ENCODE measurements around the gene TSPAN11. TPM values are rescaled to one million over a fixed set of nuclear protein-coding genes. Genes with fewer than 3 reads are reported as not detected.

TSPAN11 gene
- total and polyA plus RNA-seq, 4 donors = 1.4 to 12.1 (median 3.9) TPM

DNA sequence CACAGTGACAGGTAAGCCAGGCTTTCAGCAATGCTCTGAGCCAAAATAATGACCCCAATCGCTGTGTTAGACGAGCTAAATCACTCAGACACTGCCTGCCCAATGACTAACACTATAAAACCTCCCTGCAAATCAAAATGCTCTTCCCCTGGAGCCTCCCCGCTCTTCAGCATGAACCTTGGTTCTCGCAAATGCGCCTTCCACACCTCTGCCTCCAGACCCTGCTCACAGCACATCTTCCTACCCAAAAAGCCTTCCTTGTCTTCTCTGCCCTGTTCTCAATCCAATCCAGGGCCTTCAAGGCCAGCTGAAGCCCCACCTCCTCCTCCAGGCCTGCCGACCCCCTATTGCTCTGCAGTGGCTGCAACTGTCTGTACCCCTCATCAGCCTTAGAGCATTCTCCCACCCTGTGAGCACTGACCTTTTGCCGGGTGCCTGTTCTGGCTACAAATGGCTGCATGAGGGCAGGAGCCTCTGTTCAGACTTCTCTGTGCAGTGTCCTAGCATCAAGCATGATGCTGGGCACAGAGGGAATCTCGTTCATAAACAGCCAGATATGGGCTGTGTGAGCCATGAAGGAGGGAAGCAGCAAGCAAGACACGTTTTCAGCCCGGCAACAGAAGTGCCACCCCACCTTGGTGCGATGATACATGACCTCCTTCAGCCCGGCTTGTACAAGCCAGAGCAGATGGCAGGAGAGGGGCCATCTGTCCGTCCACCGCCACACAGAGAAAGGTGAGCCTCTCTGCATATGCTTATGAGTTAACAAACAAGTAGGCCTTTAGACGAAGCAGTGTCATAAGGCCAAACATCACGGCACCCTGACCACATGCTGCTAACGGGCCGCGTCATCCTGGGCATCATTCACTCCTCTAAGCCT is 82.7 kb downstream of the TSPAN11 start:
- no peak for DNase-seq
- no peak for ATAC-seq (ENCODE audit: insufficient read depth, low FRiP score)

DNA sequence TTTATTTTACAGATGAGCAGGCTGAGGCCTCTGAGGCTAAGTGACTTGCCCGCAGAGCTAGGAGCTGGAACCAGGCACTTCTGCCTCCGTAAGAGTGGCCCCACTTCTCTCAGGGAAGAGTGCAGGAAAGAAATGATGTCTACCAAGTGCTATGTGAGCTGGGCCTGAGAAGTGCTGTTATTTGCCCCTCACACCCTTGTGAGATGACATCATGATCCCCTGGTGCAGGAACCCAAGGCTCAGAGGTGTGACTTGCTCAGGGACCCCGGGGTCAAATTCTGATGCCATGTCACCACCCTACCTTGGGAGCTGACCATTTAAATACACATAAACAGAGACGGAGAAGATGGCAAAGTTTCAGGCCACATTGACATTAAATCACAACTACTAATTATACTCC is 83.4 kb downstream of the TSPAN11 start:
- WGBS, 2 donors = 88 to 91% methylated on average over 4 of the region's 4 CpGs
- DNase-seq = no peak
- TF ChIP-seq, protein P1, sequence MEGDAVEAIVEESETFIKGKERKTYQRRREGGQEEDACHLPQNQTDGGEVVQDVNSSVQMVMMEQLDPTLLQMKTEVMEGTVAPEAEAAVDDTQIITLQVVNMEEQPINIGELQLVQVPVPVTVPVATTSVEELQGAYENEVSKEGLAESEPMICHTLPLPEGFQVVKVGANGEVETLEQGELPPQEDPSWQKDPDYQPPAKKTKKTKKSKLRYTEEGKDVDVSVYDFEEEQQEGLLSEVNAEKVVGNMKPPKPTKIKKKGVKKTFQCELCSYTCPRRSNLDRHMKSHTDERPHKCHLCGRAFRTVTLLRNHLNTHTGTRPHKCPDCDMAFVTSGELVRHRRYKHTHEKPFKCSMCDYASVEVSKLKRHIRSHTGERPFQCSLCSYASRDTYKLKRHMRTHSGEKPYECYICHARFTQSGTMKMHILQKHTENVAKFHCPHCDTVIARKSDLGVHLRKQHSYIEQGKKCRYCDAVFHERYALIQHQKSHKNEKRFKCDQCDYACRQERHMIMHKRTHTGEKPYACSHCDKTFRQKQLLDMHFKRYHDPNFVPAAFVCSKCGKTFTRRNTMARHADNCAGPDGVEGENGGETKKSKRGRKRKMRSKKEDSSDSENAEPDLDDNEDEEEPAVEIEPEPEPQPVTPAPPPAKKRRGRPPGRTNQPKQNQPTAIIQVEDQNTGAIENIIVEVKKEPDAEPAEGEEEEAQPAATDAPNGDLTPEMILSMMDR (IDR thresholded peaks at IDR 0.05; ENCODE audit: control extremely low read depth, extremely low read depth) = no peak
- H3K4me3 ChIP-seq = no peak overlapping the region
- H3K27me3 ChIP-seq (ENCODE audit: control insufficient read depth in 3 of 3, insufficient read depth in 3 of 3, low read length in 2 of 3) = no peaks in the 10 kb centered on the region
- H3K4me1 ChIP-seq (ENCODE audit: control insufficient read depth in 5 of 5, insufficient read depth in 5 of 5, low read length in 5 of 5) = peaks cover 0 to 7% (median 4%) of the 10 kb centered on the region in 5 donors
- no peak overlapping the region for H3K9ac ChIP-seq (ENCODE audit: insufficient read depth in 1 of 2, low read length in 2 of 2)
- H3K9me3 ChIP-seq (ENCODE audit: control insufficient read depth in 4 of 4, insufficient read depth in 3 of 4, low read length in 3 of 4) = no peaks in the 10 kb centered on the region
- no peak for ATAC-seq (ENCODE audit: insufficient read depth, low FRiP score)
- no peak overlapping the region for H3K27ac ChIP-seq (ENCODE audit: low read depth in 1 of 2, low read length in 1 of 2)
- no peaks in the 10 kb centered on the region for H3K36me3 ChIP-seq (ENCODE audit: control insufficient read depth in 4 of 4, insufficient read depth in 4 of 4, low read length in 4 of 4)

More for the DNA sequence above, 82.7 kb downstream of the TSPAN11 start:
- Histone ChIP-seq H3K27ac (ENCODE audit: low read depth in 1 of 2, low read length in 1 of 2) (no peak overlapping the region), H3K4me1 (ENCODE audit: control insufficient read depth in 5 of 5, insufficient read depth in 5 of 5, low read length in 5 of 5) (peaks cover 0 to 7% (median 0%) of the 10 kb centered on the region in 5 donors), H3K27me3 (ENCODE audit: control insufficient read depth in 3 of 3, insufficient read depth in 3 of 3, low read length in 2 of 3) (no peaks in the 10 kb centered on the region), H3K9ac (ENCODE audit: insufficient read depth in 1 of 2, low read length in 2 of 2) (no peak overlapping the region), H3K4me3 (no peak overlapping the region), H3K36me3 (ENCODE audit: control insufficient read depth in 4 of 4, insufficient read depth in 4 of 4, low read length in 4 of 4) (no peaks in the 10 kb centered on the region), H3K9me3 (ENCODE audit: control insufficient read depth in 4 of 4, insufficient read depth in 3 of 4, low read length in 3 of 4) (no peaks in the 10 kb centered on the region)
- TF ChIP-seq, protein P1 (IDR thresholded peaks at IDR 0.05; ENCODE audit: control extremely low read depth, extremely low read depth) = no peak
- WGBS, 2 donors = 82 to 90% methylated on average over 19 of the region's 19 CpGs

DNA sequence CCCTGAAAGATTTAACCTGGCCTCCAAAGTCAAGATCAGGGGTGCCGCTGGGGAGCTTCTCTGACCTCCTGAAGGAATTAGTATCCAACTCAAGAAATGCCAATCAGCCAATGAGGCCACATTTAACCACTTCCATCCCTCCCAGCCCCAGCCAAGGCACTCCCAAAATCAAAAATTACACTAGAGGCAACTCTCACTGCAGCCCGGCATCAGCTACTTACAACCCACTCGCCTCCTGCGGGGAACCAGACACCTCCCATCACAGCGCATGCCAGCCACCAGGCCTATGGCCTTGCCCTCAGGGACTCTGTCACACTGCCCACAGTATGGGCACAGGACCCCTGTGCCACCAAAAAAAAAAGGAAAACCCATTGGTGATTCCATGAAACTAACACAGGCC is 84.8 kb downstream of the TSPAN11 start:
- ATAC-seq (ENCODE audit: insufficient read depth, low FRiP score) (no peak), DNase-seq (no peak)
- H3K4me3 ChIP-seq = no peak overlapping the region
- no peak overlapping the region for H3K9ac ChIP-seq (ENCODE audit: insufficient read depth in 1 of 2, low read length in 2 of 2)
- no peak overlapping the region for H3K27ac ChIP-seq (ENCODE audit: low read depth in 1 of 2, low read length in 1 of 2)
- no peaks in the 10 kb centered on the region for H3K9me3 ChIP-seq (ENCODE audit: control insufficient read depth in 4 of 4, insufficient read depth in 3 of 4, low read length in 3 of 4)
- TF ChIP-seq, protein P1 (IDR thresholded peaks at IDR 0.05; ENCODE audit: control extremely low read depth, extremely low read depth) = no peak
- peaks cover 0 to 6% (median 0%) of the 10 kb centered on the region in 5 donors for H3K4me1 ChIP-seq (ENCODE audit: control insufficient read depth in 5 of 5, insufficient read depth in 5 of 5, low read length in 5 of 5)
- WGBS, 2 donors = 76 to 88% methylated on average over 5 of the region's 5 CpGs
- no peaks in the 10 kb centered on the region for H3K36me3 ChIP-seq (ENCODE audit: control insufficient read depth in 4 of 4, insufficient read depth in 4 of 4, low read length in 4 of 4)
- no peaks in the 10 kb centered on the region for H3K27me3 ChIP-seq (ENCODE audit: control insufficient read depth in 3 of 3, insufficient read depth in 3 of 3, low read length in 2 of 3)

Data from lung (tissue), 12 donors.